HG03520 (cell line): Measurements from ENCODE around the gene HTR1D.

ENCODE experiments used
- ATAC-seq: cut with Tn5 transposase; IDR thresholded peaks from one replicate; pipeline ENCODE4 v1.9.1; 2021; ENCODE audit warnings: mild to moderate bottlenecking, moderate library complexity; ENCODE audit not compliant: unreplicated experiment

HTR1D gene

DNA sequence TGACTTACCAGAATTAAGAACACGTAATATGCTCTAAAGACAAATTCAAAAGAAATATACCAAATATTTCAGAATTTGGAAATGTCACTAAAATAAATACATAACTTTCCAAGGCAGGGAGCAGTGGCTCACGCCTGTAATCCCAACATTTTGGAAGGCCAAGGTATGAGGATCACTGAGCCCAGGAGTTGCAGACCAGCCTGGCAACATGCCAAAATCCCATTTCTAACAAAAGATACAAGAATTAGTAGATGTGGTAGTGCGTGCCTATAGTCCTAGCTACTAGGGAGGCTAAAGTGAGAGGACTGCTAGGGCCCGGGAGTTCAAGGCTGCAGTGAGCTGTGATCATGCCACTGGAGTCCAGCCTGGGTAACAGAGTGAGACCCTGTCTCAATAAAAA is 60.4 kb downstream of the HTR1D start:
- no peak for ATAC-seq

GRCh38 chr1:23152966-23153684 is 64.2 kb downstream of the HTR1D start:
- ATAC-seq = no peak

- ATAC-seq = no peak
Measured at GRCh38 chr1:23150742-23151141, 66.6 kb downstream of the HTR1D start.

DNA sequence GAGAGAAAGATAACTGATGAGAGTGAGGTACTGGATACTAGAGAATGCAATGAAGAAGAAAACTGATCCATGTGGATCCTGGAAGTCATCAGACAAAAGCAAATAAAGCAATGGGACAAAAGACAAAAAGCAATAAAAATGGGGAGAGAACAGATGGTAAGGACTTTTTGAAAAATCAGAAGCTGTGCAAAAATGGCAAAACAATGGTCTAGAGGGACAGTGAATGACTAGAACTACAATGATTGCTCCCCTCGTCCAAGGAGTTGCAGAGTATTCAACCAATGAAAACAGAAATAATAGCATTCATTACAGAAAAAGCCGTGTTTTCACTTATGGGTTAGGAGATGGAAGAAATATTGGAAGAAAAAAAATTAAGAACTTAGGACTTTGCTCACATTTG is 67.2 kb downstream of the HTR1D start:
- no peak for ATAC-seq

DNA sequence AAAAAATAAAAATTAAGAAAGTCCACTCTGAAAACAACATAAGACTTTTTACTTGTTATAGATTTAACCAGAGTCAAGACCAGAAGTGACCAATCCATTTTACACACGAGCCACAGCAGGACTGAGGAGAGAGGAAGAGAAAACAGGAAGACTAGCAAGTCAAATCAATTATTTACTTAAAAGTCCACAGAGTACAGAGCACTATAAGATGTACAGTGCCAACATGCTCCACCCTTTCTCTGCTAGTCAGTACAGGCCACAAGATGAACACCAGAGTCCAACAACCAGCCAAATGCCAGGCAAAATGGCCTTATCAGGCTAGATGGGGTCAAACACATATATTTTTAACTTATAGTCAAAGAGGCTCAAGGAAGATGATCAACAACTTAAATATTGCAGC is 68.2 kb downstream of the HTR1D start:
- ATAC-seq = no peak

DNA sequence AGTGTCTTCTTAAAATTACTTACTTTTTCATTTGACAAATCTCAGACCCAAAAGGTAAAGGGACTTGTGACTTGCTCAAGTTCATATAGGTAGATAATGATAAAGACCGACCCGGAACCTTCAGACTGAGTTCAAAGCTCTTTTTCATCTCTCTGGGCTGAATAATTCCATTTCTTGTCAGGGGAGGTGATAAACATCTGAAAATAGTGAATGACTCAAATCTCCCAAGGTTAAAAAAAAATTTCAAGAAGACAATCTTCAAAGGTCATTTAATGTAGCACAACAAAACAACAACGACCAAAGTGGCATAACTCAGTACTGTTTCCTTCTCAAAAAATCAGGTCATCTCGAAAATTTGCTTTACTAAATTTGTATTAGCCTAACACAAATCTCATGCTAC is 69.2 kb downstream of the HTR1D start:
- no peak for ATAC-seq
